DOHH2 (cell line): Measurements from ENCODE around the gene TMEM200A.

Experiments
- H3F3A ChIP-seq: fragments of 200-600 bp; sonication (generic), shearing (Covaris generic); 2 replicates; pipeline ENCODE4 v1.6.0; 2016; ENCODE audit warnings: antibody characterized with exemption, mild to moderate bottlenecking; ENCODE audit not compliant: control insufficient read depth, insufficient read depth
- H3K27ac ChIP-seq: fragments of 200-600 bp; sonication (generic); 2 replicates; pipeline ENCODE4 v1.5.1; 2014; ENCODE audit warnings: low read depth, mild to moderate bottlenecking, low read length, moderate library complexity
- H3K27me3 ChIP-seq: fragments of 200-600 bp; sonication (generic); 2 replicates; pipeline ENCODE4 v1.6.1; 2014; ENCODE audit warnings: mild to moderate bottlenecking, low read length, mixed read lengths; ENCODE audit not compliant: control insufficient read depth
- H3K36me3 ChIP-seq: fragments of 200-600 bp; sonication (generic); 2 replicates; pipeline ENCODE4 v1.6.1; 2014; ENCODE audit warnings: mild to moderate bottlenecking, low read length, moderate library complexity, mixed read lengths; ENCODE audit not compliant: control insufficient read depth
- H3K4me1 ChIP-seq: fragments of 200-600 bp; sonication (generic); 2 replicates; pipeline ENCODE4 v1.6.1; 2014; ENCODE audit warnings: mild to moderate bottlenecking, low read length, mixed read lengths; ENCODE audit not compliant: control insufficient read depth
- H3K4me2 ChIP-seq: fragments of 200-600 bp; sonication (generic); 2 replicates; pipeline ENCODE4 v1.6.0; 2014; ENCODE audit warnings: mild to moderate bottlenecking, low read length, moderate library complexity
- H3K4me3 ChIP-seq: fragments of 200-600 bp; sonication (generic); 2 replicates; pipeline ENCODE4 v1.5.1; 2014; ENCODE audit warnings: mild to moderate bottlenecking, low read length, mixed read lengths
- H3K79me2 ChIP-seq: fragments of 200-600 bp; sonication (generic); 2 replicates; pipeline ENCODE4 v1.6.1; 2014; ENCODE audit warnings: mild to moderate bottlenecking, low read length, mixed read lengths; ENCODE audit not compliant: control insufficient read depth
- H3K9me2 ChIP-seq: fragments of 200-600 bp; sonication (generic); replicated peaks from 2 replicates; pipeline ENCODE4 v1.6.1; 2014; ENCODE audit warnings: mild to moderate bottlenecking, low read length, mixed read lengths; ENCODE audit not compliant: control insufficient read depth
- H3K9me3 ChIP-seq: fragments of 200-600 bp; sonication (generic); 2 replicates; pipeline ENCODE4 v1.6.1; 2014; ENCODE audit warnings: antibody characterized with exemption, low read length, mixed read lengths; ENCODE audit not compliant: control insufficient read depth, insufficient read depth
- H4K20me1 ChIP-seq: fragments of 200-600 bp; sonication (generic); 2 replicates; pipeline ENCODE4 v1.6.0; 2014; ENCODE audit warnings: low read depth, mild to moderate bottlenecking, antibody characterized with exemption, low read length, moderate library complexity; ENCODE audit not compliant: control insufficient read depth, insufficient read depth
- CTCF ChIP-seq: fragments of 200-600 bp; sonication (generic); IDR thresholded peaks from one replicate; pipeline ENCODE4 v1.5.1; 2014; ENCODE audit warnings: antibody characterized with exemption, mild to moderate bottlenecking, low read depth, low read length; ENCODE audit not compliant: poor library complexity, severe bottlenecking
- EZH2phosphoT487 ChIP-seq: fragments of 200-600 bp; sonication (generic); IDR thresholded peaks from 2 replicates; pipeline ENCODE4 v1.6.1; 2017; ENCODE audit warnings: borderline replicate concordance, mild to moderate bottlenecking, antibody characterized with exemption, low read length, moderate library complexity, mixed read lengths

TMEM200A gene

GRCh38 chr6:130377915-130378314 is 12.1 kb downstream of the TMEM200A start:
- no peak overlapping the region for H3K4me3 ChIP-seq
- no peaks in the 10 kb centered on the region for H3K9me3 ChIP-seq
- H3F3A ChIP-seq, result no peaks in the 10 kb centered on the region
- H3K27ac ChIP-seq, result no peak overlapping the region
- no peaks in the 10 kb centered on the region for H4K20me1 ChIP-seq
- no peak for TF ChIP-seq EZH2phosphoT487
- TF ChIP-seq CTCF, result no peak
- H3K27me3 ChIP-seq, result no peaks in the 10 kb centered on the region
- H3K9me2 ChIP-seq, result no peaks in the 10 kb centered on the region
- H3K4me1 ChIP-seq, result no peaks in the 10 kb centered on the region
- H3K36me3 ChIP-seq, result no peaks in the 10 kb centered on the region
- no peak overlapping the region for H3K4me2 ChIP-seq
- no peaks in the 10 kb centered on the region for H3K79me2 ChIP-seq

- Histone ChIP-seq H3F3A (no peaks in the 10 kb centered on the region), H3K27ac (no peak overlapping the region), H3K79me2 (no peaks in the 10 kb centered on the region), H4K20me1 (no peaks in the 10 kb centered on the region), H3K4me3 (no peak overlapping the region), H3K9me2 (no peaks in the 10 kb centered on the region), H3K36me3 (no peaks in the 10 kb centered on the region), H3K27me3 (no peaks in the 10 kb centered on the region), H3K9me3 (no peaks in the 10 kb centered on the region), H3K4me1 (no peaks in the 10 kb centered on the region), H3K4me2 (no peak overlapping the region)
- no peak for TF ChIP-seq EZH2phosphoT487
- TF ChIP-seq CTCF, result no peak
These were observed 13.4 kb downstream of the TMEM200A start for GRCh38 chr6:130379223-130379622.

DNA sequence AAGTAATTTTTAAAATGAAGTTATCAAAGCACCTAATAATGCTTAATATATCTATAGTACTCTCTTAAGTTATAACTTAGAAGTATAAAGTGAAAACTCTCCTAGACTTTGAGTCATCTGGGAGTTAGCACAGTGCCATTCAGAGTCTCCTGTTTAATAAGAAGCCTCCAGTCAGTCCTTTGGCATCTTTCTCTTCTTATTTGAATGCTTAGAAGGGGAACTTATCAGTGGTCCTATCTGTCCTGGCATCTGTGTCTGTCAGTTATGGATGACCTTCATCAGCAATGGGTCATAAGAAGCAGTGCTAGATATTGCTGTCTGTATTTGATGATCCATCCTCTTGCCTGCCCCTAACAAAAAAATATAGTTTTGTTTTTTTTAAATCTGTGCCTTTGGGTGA is 15.2 kb downstream of the TMEM200A start:
- H4K20me1 ChIP-seq, result no peaks in the 10 kb centered on the region
- no peaks in the 10 kb centered on the region for H3K9me3 ChIP-seq
- H3F3A ChIP-seq, result no peaks in the 10 kb centered on the region
- no peaks in the 10 kb centered on the region for H3K9me2 ChIP-seq
- H3K27me3 ChIP-seq, result no peaks in the 10 kb centered on the region
- no peaks in the 10 kb centered on the region for H3K4me1 ChIP-seq
- H3K27ac ChIP-seq, result no peak overlapping the region
- no peak overlapping the region for H3K4me3 ChIP-seq
- TF ChIP-seq EZH2phosphoT487, result no peak
- no peak for TF ChIP-seq CTCF
- no peak overlapping the region for H3K4me2 ChIP-seq
- H3K79me2 ChIP-seq, result no peaks in the 10 kb centered on the region
- H3K36me3 ChIP-seq, result no peaks in the 10 kb centered on the region
